HCT116 (cell line): Measurements from ENCODE around the gene EFHD1. TPM values are rescaled to one million over a fixed set of nuclear protein-coding genes. Genes with fewer than 3 reads are reported as not detected.

ENCODE experiments used
- ATAC-seq: fragments of 200-7000 bp; cut with Tn5 transposase; 2 replicates; pipeline ENCODE4 v1.9.1; 2020; ENCODE audit warnings: mild to moderate bottlenecking, moderate library complexity
- BruUV-seq: library from RNA; stranded (reverse); fragments of 400-500 nt; replicated peaks from 2 replicates; lab custom pipeline; 2021; lab: Mats Ljungman, UMichigan
- CTCF ChIA-PET: fragments of 300-600 bp; sonication (Branson Sonifier 250); formaldehyde crosslinking; loops from one replicate; lab custom pipeline; 2021; ENCODE audit warnings: antibody characterized with exemption; lab: Charles Lee
- POLR2A ChIA-PET: fragments of 300-600, 350-600 bp; sonication (Branson Sonifier 250); formaldehyde crosslinking; loops from one replicate; lab custom pipeline; 2021; ENCODE audit warnings: antibody characterized with exemption; lab: Charles Lee
- RAD21 ChIA-PET, 2 experiments: fragments of 300-600 bp; sonication (Branson Sonifier 250); formaldehyde crosslinking; loops; one replicate each; lab custom pipeline; 2023; ENCODE audit warnings: low total read pairs in 2 of 2; ENCODE audit not compliant: uncharacterized antibody in 2 of 2, unreplicated experiment in 2 of 2, low non-redundant PET in 1 of 2; lab: Charles Lee
- DNase-seq: peaks from one replicate; pipeline ENCODE4 v3.0.0-alpha.2; 2010; ENCODE audit warnings: low read depth, low spot score
- H2AFZ ChIP-seq: fragments of 200-600 bp; shearing (Covaris generic), sonication (generic); 2 replicates; pipeline ENCODE4 v1.6.1; 2017; ENCODE audit warnings: low read depth, mixed run types, mixed read lengths, antibody characterized with exemption, low read length; ENCODE audit not compliant: poor library complexity, severe bottlenecking
- H3K27ac ChIP-seq: 2 replicates; pipeline ENCODE4 v1.5.1; 2012; ENCODE audit warnings: low read depth, low read length
- H3K27me3 ChIP-seq: fragments of 200-600 bp; sonication (generic); 2 replicates; pipeline ENCODE4 v1.6.1; 2016; ENCODE audit warnings: mixed run types, low read length, mixed read lengths; ENCODE audit not compliant: insufficient read depth
- H3K36me3 ChIP-seq, 2 experiments: fragments of 200-500 bp in 1 of 2; fragments of 200-600 bp in 1 of 2; sonication (Bioruptor generic) in 1 of 2; sonication (generic) in 1 of 2; 2 replicates each; pipeline versions ENCODE4 v1.5.1 to v1.6.1; 2014 to 2016; ENCODE audit warnings: low read length in 2 of 2, inconsistent platforms in 1 of 2, mixed read lengths in 1 of 2, mixed run types in 1 of 2; ENCODE audit not compliant: insufficient read depth in 2 of 2, control insufficient read depth in 1 of 2
- H3K4me1 ChIP-seq, 2 experiments: fragments of 200-600 bp in 1 of 2; sonication (generic) in 1 of 2; 2 replicates each; pipeline versions ENCODE4 v1.5.1 to v1.6.1; 2012 to 2017; ENCODE audit warnings: low read length in 2 of 2, inconsistent platforms in 1 of 2, mild to moderate bottlenecking in 1 of 2, mixed read lengths in 1 of 2, mixed run types in 1 of 2, moderate library complexity in 1 of 2; ENCODE audit not compliant: insufficient read depth in 2 of 2, control insufficient read depth in 1 of 2
- H3K4me2 ChIP-seq: fragments of 200-600 bp; sonication (generic); 2 replicates; pipeline ENCODE4 v1.6.1; 2017; ENCODE audit warnings: mixed run types, low read length, mixed read lengths
- H3K4me3 ChIP-seq, 2 experiments: fragments of 200-600 bp in 1 of 2; sonication (generic) in 1 of 2; replicated peaks in 1 of 2; 2 replicates each; pipeline ENCODE4 v1.5.1; 2011 to 2016; ENCODE audit warnings: low read length in 2 of 2, control low read depth in 1 of 2, low read depth in 1 of 2, mild to moderate bottlenecking in 1 of 2, mixed read lengths in 1 of 2, mixed run types in 1 of 2
- H3K79me2 ChIP-seq: fragments of 200-600 bp; sonication (generic); 2 replicates; pipeline ENCODE4 v1.6.1; 2017; ENCODE audit warnings: mild to moderate bottlenecking, mixed run types, low read length, moderate library complexity, mixed read lengths; ENCODE audit not compliant: insufficient read depth
- H3K9ac ChIP-seq: fragments of 200-600 bp; sonication (generic); 2 replicates; pipeline ENCODE4 v1.6.1; 2016; ENCODE audit warnings: low read length, mixed read lengths
- H3K9me2 ChIP-seq: fragments of 200-600 bp; sonication (generic), shearing (Covaris generic); 2 replicates; pipeline ENCODE4 v1.6.1; 2017; ENCODE audit warnings: mixed run types, mild to moderate bottlenecking, moderate library complexity; ENCODE audit not compliant: insufficient read depth
- H3K9me3 ChIP-seq, 2 experiments: fragments of 200-500 bp in 1 of 2; fragments of 200-600 bp in 1 of 2; sonication (Bioruptor generic) in 1 of 2; sonication (generic) in 1 of 2; 2 replicates each; pipeline ENCODE4 v1.6.1; 2014 to 2017; ENCODE audit warnings: low read length in 2 of 2, mixed read lengths in 2 of 2, inconsistent platforms in 1 of 2, low read depth in 1 of 2, mild to moderate bottlenecking in 1 of 2, mixed run types in 1 of 2, moderate library complexity in 1 of 2; ENCODE audit not compliant: control insufficient read depth in 1 of 2, insufficient read depth in 1 of 2
- H4K20me1 ChIP-seq: fragments of 200-600 bp; sonication (generic), shearing (Covaris generic); 2 replicates; pipeline ENCODE4 v1.6.1; 2017; ENCODE audit warnings: mixed run types, mild to moderate bottlenecking, moderate library complexity; ENCODE audit not compliant: insufficient read depth
- CBX3 ChIP-seq: IDR thresholded peaks from 2 replicates; pipeline ENCODE4 v1.6.1; 2012; ENCODE audit warnings: low read depth
- CEBPB ChIP-seq: IDR thresholded peaks from 2 replicates; pipeline ENCODE4 v1.6.1; 2012; ENCODE audit warnings: low read depth
- EGR1 ChIP-seq: IDR thresholded peaks from 2 replicates; pipeline ENCODE4 v1.6.1; 2012; ENCODE audit warnings: low read depth
- ELF1 ChIP-seq: IDR thresholded peaks from 2 replicates; pipeline ENCODE4 v1.6.1; 2012; ENCODE audit warnings: low read depth, borderline replicate concordance
- EZH2 ChIP-seq: fragments of 200-600 bp; sonication (generic); IDR thresholded peaks from 2 replicates; pipeline ENCODE4 v1.6.1; 2017; ENCODE audit warnings: antibody characterized with exemption, mixed run types
- FOSL1 ChIP-seq: IDR thresholded peaks from 2 replicates; pipeline ENCODE4 v1.6.1; 2012; ENCODE audit warnings: low read depth
- JUND ChIP-seq: IDR thresholded peaks from 2 replicates; pipeline ENCODE4 v1.6.1; 2012
- POLR2A ChIP-seq: IDR thresholded peaks from 2 replicates; pipeline ENCODE4 v1.7.0; 2011; ENCODE audit warnings: borderline replicate concordance; ENCODE audit not compliant: insufficient read depth, insufficient read length; ENCODE audit errors: extremely low read depth
- SIN3A ChIP-seq: IDR thresholded peaks from 2 replicates; pipeline ENCODE4 v1.6.1; 2012; ENCODE audit warnings: low read depth
- SP1 ChIP-seq: IDR thresholded peaks from 2 replicates; pipeline ENCODE4 v1.6.1; 2012; ENCODE audit warnings: low read depth
- SRF ChIP-seq: IDR thresholded peaks from 2 replicates; pipeline ENCODE4 v1.6.1; 2012; ENCODE audit warnings: low read depth
- TCF7L2 ChIP-seq: IDR thresholded peaks from 2 replicates; pipeline ENCODE4 v1.7.0; 2011; ENCODE audit warnings: borderline replicate concordance, inconsistent platforms; ENCODE audit not compliant: insufficient read depth, insufficient read length; ENCODE audit errors: extremely low read depth
- ZFX ChIP-seq: fragments of 450-650 bp; IDR thresholded peaks from 2 replicates; pipeline ENCODE4 v1.6.1; 2017
- ZNF274 ChIP-seq: fragments of 200-500 bp; sonication (Bioruptor generic); IDR thresholded peaks from 2 replicates; pipeline ENCODE4 v1.6.1; 2014; ENCODE audit warnings: mild to moderate bottlenecking, low read depth, low read length, inconsistent platforms
- intact Hi-C: fragments of 100-400 bp; cut with micrococcal nuclease; formaldehyde crosslinking; loops from 2 replicates; pipeline ENCODE4 v1.10.0; 2022
- total RNA-seq: library from RNA; stranded (reverse); gene quantifications from one replicate; pipeline ENCODE4 v1.2.1, GENCODE V29; 2021; ENCODE audit not compliant: unreplicated experiment
- TF ChIP-seq, protein P1 (sequence below): IDR thresholded peaks from 2 replicates; pipeline ENCODE4 v1.6.1; 2012
- TF ChIP-seq, protein P2 (sequence below): IDR thresholded peaks from 2 replicates; pipeline ENCODE4 v1.6.1; 2012; ENCODE audit warnings: low read depth
- TF ChIP-seq, protein P3 (sequence below): IDR thresholded peaks from 2 replicates; pipeline ENCODE4 v1.6.1; 2012

The EFHD1 gene
- total RNA-seq, 1 experiment from 2014 or later, result 0.52 TPM

DNA sequence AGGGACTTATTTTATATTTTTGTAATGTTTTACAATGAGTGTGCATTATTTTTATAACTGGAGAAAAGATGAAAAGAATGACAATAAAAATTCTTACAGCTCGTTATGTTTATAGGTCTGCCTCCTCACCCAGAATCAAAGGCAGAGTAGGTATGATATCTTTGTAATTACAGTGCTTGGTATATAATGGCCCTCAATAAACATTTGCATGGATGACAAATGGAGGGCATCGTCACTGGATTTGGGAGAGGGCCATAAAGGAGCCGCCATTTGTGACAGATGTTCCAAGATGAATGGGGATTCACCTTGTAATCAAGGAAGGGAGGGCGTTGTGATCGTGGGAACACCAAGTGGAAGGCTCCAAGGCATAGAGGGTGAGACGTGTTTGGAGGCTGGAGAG is 41.1 kb downstream of the EFHD1 start (continued):
- no peak for TF ChIP-seq CEBPB
- TF ChIP-seq ELF1, result no peak

DNA sequence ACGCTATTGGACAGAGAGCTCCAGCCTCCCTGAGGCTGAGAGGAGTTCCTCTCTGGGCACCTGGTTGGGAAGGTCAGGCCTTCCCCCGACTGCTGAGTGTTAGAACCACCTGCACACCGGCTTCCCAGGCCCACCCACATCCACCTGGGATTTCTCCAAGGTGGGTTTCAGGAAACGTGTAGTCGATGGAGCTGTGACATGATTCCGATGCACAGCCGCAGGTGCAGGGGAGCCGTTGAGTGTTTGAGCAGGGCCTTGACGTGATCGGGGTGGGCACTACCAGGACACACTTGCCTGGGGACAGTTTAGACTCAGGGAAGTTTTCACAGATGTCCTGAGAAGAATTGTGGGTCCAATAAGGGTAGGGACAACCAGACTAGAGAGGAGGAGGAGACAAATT is 42.0 kb downstream of the EFHD1 start:
- H2AFZ ChIP-seq, result no peak overlapping the region
- no TSS peak for BruUV-seq
- no peak for DNase-seq
- H3K79me2 ChIP-seq, result no peaks in the 10 kb centered on the region
- H3K4me3 ChIP-seq, result no peak overlapping the region
- no peak overlapping the region for H3K27ac ChIP-seq
- ChIA-PET POLR2A (no interaction called here), RAD21 (no interaction called here), CTCF (no interaction called here)
- H3K9ac ChIP-seq, result no peak overlapping the region
- no peak for ATAC-seq
- H3K27me3 ChIP-seq, result no peaks in the 10 kb centered on the region
- H3K9me2 ChIP-seq, result no peaks in the 10 kb centered on the region
- H3K36me3 ChIP-seq, result no peaks in the 10 kb centered on the region
- no peak overlapping the region for H3K4me2 ChIP-seq
- TF ChIP-seq ZFX, result no peak
- no peak for TF ChIP-seq SRF
- TF ChIP-seq EZH2, result no peak
- TF ChIP-seq POLR2A, result no peak
- no peak for TF ChIP-seq TCF7L2
- TF ChIP-seq ELF1, result no peak
- TF ChIP-seq, protein P1, sequence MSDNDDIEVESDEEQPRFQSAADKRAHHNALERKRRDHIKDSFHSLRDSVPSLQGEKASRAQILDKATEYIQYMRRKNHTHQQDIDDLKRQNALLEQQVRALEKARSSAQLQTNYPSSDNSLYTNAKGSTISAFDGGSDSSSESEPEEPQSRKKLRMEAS, result no peak
- no peak for TF ChIP-seq CEBPB
- no peak for TF ChIP-seq ZNF274
- no peak for TF ChIP-seq EGR1
- no peaks in the 10 kb centered on the region for H4K20me1 ChIP-seq
- no peaks in the 10 kb centered on the region for H3K9me3 ChIP-seq
- H3K4me1 ChIP-seq, result no peaks in the 10 kb centered on the region
- intact Hi-C loops, result no loop called here

DNA sequence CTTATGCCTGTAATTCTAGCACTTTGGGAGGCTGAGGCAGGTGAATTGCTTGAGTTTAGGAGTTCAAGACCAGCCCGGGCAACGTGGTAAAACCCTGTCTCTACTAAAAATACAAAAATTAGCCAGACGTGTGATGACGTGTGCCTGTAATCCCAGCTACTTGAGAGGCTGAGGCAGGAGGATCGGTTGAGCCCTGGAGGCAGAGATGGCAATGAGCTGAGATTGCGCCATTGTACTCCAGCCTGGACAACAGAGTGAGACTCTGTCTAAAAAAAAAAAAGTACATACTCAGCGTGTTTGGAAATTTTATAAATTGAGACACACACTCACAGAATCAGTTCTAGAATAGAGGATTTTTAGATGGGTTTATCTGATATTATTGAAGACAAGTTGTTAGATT is 46.6 kb downstream of the EFHD1 start:
- CTCF ChIA-PET, result no interaction called here

More for the DNA sequence above, 46.6 kb downstream of the EFHD1 start:
- DNase-seq (no peak), ATAC-seq (no peak)
- H3K27me3 ChIP-seq, result no peaks in the 10 kb centered on the region
- TF ChIP-seq, protein P2, sequence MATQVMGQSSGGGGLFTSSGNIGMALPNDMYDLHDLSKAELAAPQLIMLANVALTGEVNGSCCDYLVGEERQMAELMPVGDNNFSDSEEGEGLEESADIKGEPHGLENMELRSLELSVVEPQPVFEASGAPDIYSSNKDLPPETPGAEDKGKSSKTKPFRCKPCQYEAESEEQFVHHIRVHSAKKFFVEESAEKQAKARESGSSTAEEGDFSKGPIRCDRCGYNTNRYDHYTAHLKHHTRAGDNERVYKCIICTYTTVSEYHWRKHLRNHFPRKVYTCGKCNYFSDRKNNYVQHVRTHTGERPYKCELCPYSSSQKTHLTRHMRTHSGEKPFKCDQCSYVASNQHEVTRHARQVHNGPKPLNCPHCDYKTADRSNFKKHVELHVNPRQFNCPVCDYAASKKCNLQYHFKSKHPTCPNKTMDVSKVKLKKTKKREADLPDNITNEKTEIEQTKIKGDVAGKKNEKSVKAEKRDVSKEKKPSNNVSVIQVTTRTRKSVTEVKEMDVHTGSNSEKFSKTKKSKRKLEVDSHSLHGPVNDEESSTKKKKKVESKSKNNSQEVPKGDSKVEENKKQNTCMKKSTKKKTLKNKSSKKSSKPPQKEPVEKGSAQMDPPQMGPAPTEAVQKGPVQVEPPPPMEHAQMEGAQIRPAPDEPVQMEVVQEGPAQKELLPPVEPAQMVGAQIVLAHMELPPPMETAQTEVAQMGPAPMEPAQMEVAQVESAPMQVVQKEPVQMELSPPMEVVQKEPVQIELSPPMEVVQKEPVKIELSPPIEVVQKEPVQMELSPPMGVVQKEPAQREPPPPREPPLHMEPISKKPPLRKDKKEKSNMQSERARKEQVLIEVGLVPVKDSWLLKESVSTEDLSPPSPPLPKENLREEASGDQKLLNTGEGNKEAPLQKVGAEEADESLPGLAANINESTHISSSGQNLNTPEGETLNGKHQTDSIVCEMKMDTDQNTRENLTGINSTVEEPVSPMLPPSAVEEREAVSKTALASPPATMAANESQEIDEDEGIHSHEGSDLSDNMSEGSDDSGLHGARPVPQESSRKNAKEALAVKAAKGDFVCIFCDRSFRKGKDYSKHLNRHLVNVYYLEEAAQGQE, result no peak
- no peak for TF ChIP-seq JUND
- no peak for TF ChIP-seq SIN3A
- no peak for TF ChIP-seq FOSL1
- no peak for TF ChIP-seq ELF1
- no peak for TF ChIP-seq SP1
- TF ChIP-seq, protein P3, sequence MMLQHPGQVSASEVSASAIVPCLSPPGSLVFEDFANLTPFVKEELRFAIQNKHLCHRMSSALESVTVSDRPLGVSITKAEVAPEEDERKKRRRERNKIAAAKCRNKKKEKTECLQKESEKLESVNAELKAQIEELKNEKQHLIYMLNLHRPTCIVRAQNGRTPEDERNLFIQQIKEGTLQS, result no peak
- no peak for TF ChIP-seq TCF7L2
- TF ChIP-seq, protein P1, result no peak
- no peak for TF ChIP-seq SRF
- TF ChIP-seq CBX3, result no peak
- no peak overlapping the region for H3K4me2 ChIP-seq
- H3K36me3 ChIP-seq, result no peaks in the 10 kb centered on the region
- no peak overlapping the region for H3K4me3 ChIP-seq
- no peaks in the 10 kb centered on the region for H3K79me2 ChIP-seq
- H3K9me3 ChIP-seq, result no peaks in the 10 kb centered on the region
- H3K4me1 ChIP-seq, result no peaks in the 10 kb centered on the region
- ChIA-PET RAD21 (no interaction called here), POLR2A (no interaction called here)
- H3K9me2 ChIP-seq, result no peaks in the 10 kb centered on the region
- H2AFZ ChIP-seq, result no peak overlapping the region
- no peak overlapping the region for H3K9ac ChIP-seq
- intact Hi-C loops, result no loop called here
- no peak overlapping the region for H3K27ac ChIP-seq
- H4K20me1 ChIP-seq, result no peaks in the 10 kb centered on the region
- BruUV-seq, result no TSS peak
